ENCODE data around the gene SNTN. TPM values are rescaled to one million over a fixed set of nuclear protein-coding genes. Genes with fewer than 3 reads are reported as not detected.

Gene SNTN
- polyA plus RNA-seq, 1 donor (not counting 4 experiments of a cell fraction or from before 2014, with no cell fraction given): not detected

- FAIRE-seq: no peak
Observed at GRCh38 chr3:63661242-63661641, 8.8 kb downstream of the SNTN start.

DNA sequence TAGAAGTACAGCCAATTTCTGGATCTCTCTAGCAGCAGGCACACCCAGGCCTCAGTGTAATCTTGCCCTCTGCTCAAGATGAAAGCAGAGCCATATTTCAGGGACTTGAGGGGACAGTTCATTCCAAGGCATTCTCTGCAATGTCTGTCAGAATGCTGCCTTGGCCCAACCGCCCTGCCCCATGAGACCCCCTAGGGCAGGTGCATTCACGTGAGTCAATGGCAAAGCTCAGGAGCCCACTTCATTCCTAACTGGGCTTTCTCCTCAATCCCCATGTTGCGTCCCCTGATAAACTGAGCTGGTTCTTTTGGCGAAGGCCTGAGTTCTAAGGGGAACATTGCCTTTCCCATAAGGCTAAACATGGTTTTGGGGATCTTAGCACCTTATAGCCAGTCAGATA is 9.5 kb downstream of the SNTN start:
- H3K9me3 ChIP-seq (ENCODE audit: control insufficient read depth, low read depth, low read length): no peaks in the 10 kb centered on the region
- H3K27me3 ChIP-seq (ENCODE audit: control insufficient read depth, extremely low read depth, insufficient read depth, low read length): no peaks in the 10 kb centered on the region
- no peak overlapping the region for H3K27ac ChIP-seq (ENCODE audit: control insufficient read depth, insufficient read depth, low read length)
- no peaks in the 10 kb centered on the region for H3K79me2 ChIP-seq (ENCODE audit: control insufficient read depth, insufficient read depth, low read length)
- no peak overlapping the region for H3K9ac ChIP-seq (ENCODE audit: control insufficient read depth, extremely low read depth, insufficient read depth, low read length)
- no peak overlapping the region for H2AFZ ChIP-seq (ENCODE audit: control insufficient read depth, low read length)
- H4K20me1 ChIP-seq (ENCODE audit: control insufficient read depth, extremely low read depth, insufficient read depth, low read length): no peaks in the 10 kb centered on the region
- FAIRE-seq: no peak
- H3K9me1 ChIP-seq (ENCODE audit: control insufficient read depth, extremely low read depth, insufficient read depth, low read length): no peaks in the 10 kb centered on the region
- H3K4me2 ChIP-seq (ENCODE audit: control insufficient read depth, extremely low read depth, insufficient read depth, low read depth, low read length): no peak overlapping the region
- DNase-seq (ENCODE audit: low read depth, low spot score): no peak
- H3K4me1 ChIP-seq (ENCODE audit: control insufficient read depth, extremely low read depth, insufficient read depth, low read length): no peaks in the 10 kb centered on the region
- no peak for TF ChIP-seq EZH2 (IDR thresholded peaks at IDR 0.05; ENCODE audit: low read length)
- TF ChIP-seq, protein P1, sequence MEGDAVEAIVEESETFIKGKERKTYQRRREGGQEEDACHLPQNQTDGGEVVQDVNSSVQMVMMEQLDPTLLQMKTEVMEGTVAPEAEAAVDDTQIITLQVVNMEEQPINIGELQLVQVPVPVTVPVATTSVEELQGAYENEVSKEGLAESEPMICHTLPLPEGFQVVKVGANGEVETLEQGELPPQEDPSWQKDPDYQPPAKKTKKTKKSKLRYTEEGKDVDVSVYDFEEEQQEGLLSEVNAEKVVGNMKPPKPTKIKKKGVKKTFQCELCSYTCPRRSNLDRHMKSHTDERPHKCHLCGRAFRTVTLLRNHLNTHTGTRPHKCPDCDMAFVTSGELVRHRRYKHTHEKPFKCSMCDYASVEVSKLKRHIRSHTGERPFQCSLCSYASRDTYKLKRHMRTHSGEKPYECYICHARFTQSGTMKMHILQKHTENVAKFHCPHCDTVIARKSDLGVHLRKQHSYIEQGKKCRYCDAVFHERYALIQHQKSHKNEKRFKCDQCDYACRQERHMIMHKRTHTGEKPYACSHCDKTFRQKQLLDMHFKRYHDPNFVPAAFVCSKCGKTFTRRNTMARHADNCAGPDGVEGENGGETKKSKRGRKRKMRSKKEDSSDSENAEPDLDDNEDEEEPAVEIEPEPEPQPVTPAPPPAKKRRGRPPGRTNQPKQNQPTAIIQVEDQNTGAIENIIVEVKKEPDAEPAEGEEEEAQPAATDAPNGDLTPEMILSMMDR (optimal IDR thresholded peaks at IDR 0.05 in 1 of 3, IDR thresholded peaks at IDR 0.05 in 1 of 3, conservative IDR thresholded peaks at IDR 0.05 in 1 of 3; ENCODE audit: extremely low read depth in 1 of 3, insufficient read depth in 2 of 3, low read length in 3 of 3): no peak
- dilution Hi-C loops (cut with MboI; ENCODE audit: extremely low pct_ligation_motif_present, low sequenced_read_pairs): no loop called here
- H3K4me3 ChIP-seq (ENCODE audit: control insufficient read depth in 2 of 3, extremely low read depth in 1 of 3, insufficient read depth in 2 of 3, low read depth in 1 of 3, low read length in 3 of 3): no peak overlapping the region
- no peaks in the 10 kb centered on the region for H3K36me3 ChIP-seq (ENCODE audit: control insufficient read depth in 2 of 2, extremely low read depth in 1 of 2, insufficient read depth in 2 of 2, low read length in 2 of 2)

More at GRCh38 chr3:63661242-63661641, 8.8 kb downstream of the SNTN start:
- Histone ChIP-seq H3K27ac (ENCODE audit: control insufficient read depth, insufficient read depth, low read length) (no peak overlapping the region), H3K4me2 (ENCODE audit: control insufficient read depth, extremely low read depth, insufficient read depth, low read depth, low read length) (no peak overlapping the region), H3K79me2 (ENCODE audit: control insufficient read depth, insufficient read depth, low read length) (no peaks in the 10 kb centered on the region), H4K20me1 (ENCODE audit: control insufficient read depth, extremely low read depth, insufficient read depth, low read length) (no peaks in the 10 kb centered on the region), H3K27me3 (ENCODE audit: control insufficient read depth, extremely low read depth, insufficient read depth, low read length) (no peaks in the 10 kb centered on the region), H3K4me3 (ENCODE audit: control insufficient read depth in 2 of 3, extremely low read depth in 1 of 3, insufficient read depth in 2 of 3, low read depth in 1 of 3, low read length in 3 of 3) (no peak overlapping the region), H2AFZ (ENCODE audit: control insufficient read depth, low read length) (no peak overlapping the region), H3K4me1 (ENCODE audit: control insufficient read depth, extremely low read depth, insufficient read depth, low read length) (no peaks in the 10 kb centered on the region), H3K9me3 (ENCODE audit: control insufficient read depth, low read depth, low read length) (no peaks in the 10 kb centered on the region), H3K36me3 (ENCODE audit: control insufficient read depth in 2 of 2, extremely low read depth in 1 of 2, insufficient read depth in 2 of 2, low read length in 2 of 2) (no peaks in the 10 kb centered on the region), H3K9ac (ENCODE audit: control insufficient read depth, extremely low read depth, insufficient read depth, low read length) (no peak overlapping the region), H3K9me1 (ENCODE audit: control insufficient read depth, extremely low read depth, insufficient read depth, low read length) (no peaks in the 10 kb centered on the region)
- dilution Hi-C loops (cut with MboI; ENCODE audit: extremely low pct_ligation_motif_present, low sequenced_read_pairs): no loop called here
- TF ChIP-seq EZH2 (IDR thresholded peaks at IDR 0.05; ENCODE audit: low read length): no peak
- TF ChIP-seq, protein P1 (optimal IDR thresholded peaks at IDR 0.05 in 1 of 3, IDR thresholded peaks at IDR 0.05 in 1 of 3, conservative IDR thresholded peaks at IDR 0.05 in 1 of 3; ENCODE audit: extremely low read depth in 1 of 3, insufficient read depth in 2 of 3, low read length in 3 of 3): peak in 1 of 3 experiments; percentile 13
- DNase-seq (ENCODE audit: low read depth, low spot score): no peak

Data from keratinocyte (primary cell).